Thymus (tissue), 11 donors: Measurements from ENCODE around the gene PARVB. TPM values are rescaled to one million over a fixed set of nuclear protein-coding genes. Genes with fewer than 3 reads are reported as not detected.

Experiments
- DNase-seq, 9 donors: peaks; one replicate each; pipeline ENCODE4 v3.0.0-alpha.2; 2013; ENCODE audit warnings: low spot score in 9 of 9, low read depth in 6 of 9, missing footprints in 1 of 9
- H3K27ac ChIP-seq, 2 donors: one replicate each; pipeline ENCODE4 v1.5.1; 2013; ENCODE audit warnings: control low read depth in 1 of 2, low read depth in 1 of 2, low read length in 1 of 2, mild to moderate bottlenecking in 1 of 2, moderate library complexity in 1 of 2
- H3K27me3 ChIP-seq, 2 donors: one replicate each; pipeline ENCODE4 v1.5.1; 2013; ENCODE audit warnings: low read length in 1 of 2; ENCODE audit not compliant: control insufficient read depth in 2 of 2, insufficient read depth in 1 of 2
- H3K36me3 ChIP-seq, 2 donors: one replicate each; pipeline ENCODE4 v1.5.1; 2013; ENCODE audit warnings: low read length in 1 of 2, mild to moderate bottlenecking in 1 of 2, moderate library complexity in 1 of 2; ENCODE audit not compliant: control insufficient read depth in 2 of 2, insufficient read depth in 2 of 2
- H3K4me1 ChIP-seq, 2 donors: one replicate each; pipeline ENCODE4 v1.5.1; 2013; ENCODE audit warnings: low read length in 2 of 2; ENCODE audit not compliant: control insufficient read depth in 2 of 2, insufficient read depth in 2 of 2
- H3K4me3 ChIP-seq, 2 donors: one replicate each; pipeline ENCODE4 v1.5.1; 2013; ENCODE audit warnings: low read length in 2 of 2, control low read depth in 1 of 2, mild to moderate bottlenecking in 1 of 2
- H3K9me3 ChIP-seq, 2 donors: one replicate each; pipeline ENCODE4 v1.5.1; 2013; ENCODE audit warnings: low read length in 1 of 2, mild to moderate bottlenecking in 1 of 2; ENCODE audit not compliant: control insufficient read depth in 2 of 2, insufficient read depth in 1 of 2
- WGBS: extraction: QIAGEN DNeasy Blood & Tissue Kit; methylation state at CpG from one replicate; pipeline ENCODE4 v1.1.7; 2013; 5-methylcytosine and 5-hydroxymethylcytosine counted together
- polyA plus RNA-seq: library from polyadenylated mRNA; stranded (reverse); fragments of 200-250 nt; gene quantifications from one replicate; pipeline ENCODE4 v1.2.3, GENCODE V29; 2013
- total RNA-seq: library from RNA; stranded (reverse); fragments of 120-200 nt; gene quantifications from one replicate; pipeline ENCODE4 v1.2.4, GENCODE V29; 2013
- donor health status: healthy.

Gene PARVB
- total and polyA plus RNA-seq, 2 donors: 14.5 to 15.2 TPM

- no peak for DNase-seq
- no peak overlapping the region for H3K4me3 ChIP-seq
- no peaks in the 10 kb centered on the region for H3K36me3 ChIP-seq
- H3K27me3 ChIP-seq: no peaks in the 10 kb centered on the region
- WGBS: 85% methylated on average over 12 of the region's 12 CpGs
- H3K27ac ChIP-seq: no peak overlapping the region
- H3K9me3 ChIP-seq: peaks cover 0 to 5% of the 10 kb centered on the region in 2 donors
- H3K4me1 ChIP-seq: no peaks in the 10 kb centered on the region
These were observed 188.1 kb downstream of the PARVB start for GRCh38 chr22:44211946-44212930.

GRCh38 chr22:44212936-44213335 is 188.8 kb downstream of the PARVB start:
- 88% methylated on average over 1 of the region's 1 CpG for WGBS

DNA sequence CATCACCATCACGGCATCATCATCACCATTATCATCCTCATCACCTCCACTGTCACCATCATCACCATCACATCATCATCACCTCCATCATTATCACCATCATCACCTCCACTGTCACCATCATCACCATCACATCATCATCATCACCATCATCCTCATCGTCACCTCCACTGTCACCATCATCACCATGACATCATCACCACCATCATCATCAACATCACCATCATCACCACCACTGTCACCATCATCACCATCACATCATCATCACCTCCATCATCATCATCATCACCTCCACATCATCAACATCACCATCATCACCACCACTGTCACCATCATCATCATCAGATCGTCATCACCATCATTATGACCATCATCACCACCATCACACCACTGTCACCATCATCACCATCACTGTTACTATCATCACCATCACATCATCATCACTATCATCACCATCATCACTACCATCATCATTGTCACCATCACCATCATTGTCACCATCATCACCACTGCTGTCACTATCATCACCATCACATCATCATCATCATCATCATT is 189.5 kb downstream of the PARVB start:
- Histone ChIP-seq H3K27ac (no peak overlapping the region), H3K4me1 (no peaks in the 10 kb centered on the region), H3K4me3 (no peak overlapping the region), H3K27me3 (no peaks in the 10 kb centered on the region), H3K9me3 (peaks cover 0 to 5% of the 10 kb centered on the region in 2 donors), H3K36me3 (no peaks in the 10 kb centered on the region)
- no peak for DNase-seq
- 83% methylated on average over 3 of the region's 3 CpGs for WGBS

More at GRCh38 chr22:44212936-44213335, 188.8 kb downstream of the PARVB start:
- H3K4me3 ChIP-seq: no peak overlapping the region
- H3K9me3 ChIP-seq: peaks cover 0 to 5% of the 10 kb centered on the region in 2 donors
- H3K27me3 ChIP-seq: no peaks in the 10 kb centered on the region
- no peak overlapping the region for H3K27ac ChIP-seq
- no peak for DNase-seq
- H3K36me3 ChIP-seq: no peaks in the 10 kb centered on the region
- no peaks in the 10 kb centered on the region for H3K4me1 ChIP-seq

GRCh38 chr22:44214187-44214586 is 190.1 kb downstream of the PARVB start:
- 99% methylated on average over 3 of the region's 3 CpGs for WGBS
- H3K27me3 ChIP-seq: no peaks in the 10 kb centered on the region
- H3K4me1 ChIP-seq: no peaks in the 10 kb centered on the region
- peaks cover 0 to 5% of the 10 kb centered on the region in 2 donors for H3K9me3 ChIP-seq
- H3K4me3 ChIP-seq: no peak overlapping the region
- no peak overlapping the region for H3K27ac ChIP-seq
- no peaks in the 10 kb centered on the region for H3K36me3 ChIP-seq
- DNase-seq: no peak

GRCh38 chr22:44214764-44215163 is 190.7 kb downstream of the PARVB start:
- H3K4me3 ChIP-seq: no peak overlapping the region
- WGBS: 96% methylated on average over 6 of the region's 6 CpGs
- no peaks in the 10 kb centered on the region for H3K27me3 ChIP-seq
- no peak for DNase-seq
- no peak overlapping the region for H3K27ac ChIP-seq
- peaks cover 0 to 5% of the 10 kb centered on the region in 2 donors for H3K9me3 ChIP-seq
- H3K36me3 ChIP-seq: no peaks in the 10 kb centered on the region
- H3K4me1 ChIP-seq: no peaks in the 10 kb centered on the region

- H3K4me3 ChIP-seq: no peak overlapping the region
- H3K4me1 ChIP-seq: no peaks in the 10 kb centered on the region
- no peaks in the 10 kb centered on the region for H3K27me3 ChIP-seq
- no peaks in the 10 kb centered on the region for H3K36me3 ChIP-seq
- no peak overlapping the region for H3K27ac ChIP-seq
- peaks cover 0 to 5% of the 10 kb centered on the region in 2 donors for H3K9me3 ChIP-seq
- DNase-seq: no peak
- 83% methylated on average over 4 of the region's 4 CpGs for WGBS
These were observed 191.2 kb downstream of the PARVB start for GRCh38 chr22:44215287-44215686.

DNA sequence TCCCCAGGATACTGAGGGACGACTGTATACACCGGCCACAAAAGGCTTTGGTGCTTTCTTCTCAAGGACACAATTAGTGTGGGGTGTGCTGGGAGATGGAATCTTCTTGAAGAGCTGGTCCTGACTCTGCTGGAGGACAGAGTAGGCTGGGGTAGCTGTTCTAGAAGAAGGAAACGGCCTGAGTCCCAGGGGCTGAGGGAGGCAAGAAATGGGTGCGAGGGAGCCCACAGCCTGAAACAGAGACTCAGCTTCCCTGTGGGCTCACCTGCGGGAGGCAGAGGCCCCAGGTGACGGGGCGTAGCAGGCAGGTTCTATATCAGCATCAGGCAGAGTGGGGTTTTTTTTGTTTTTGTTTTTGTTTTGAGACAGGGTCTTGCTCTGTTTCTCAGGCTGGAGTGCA is 193.2 kb downstream of the PARVB start:
- H3K36me3 ChIP-seq: no peaks in the 10 kb centered on the region
- no peak overlapping the region for H3K27ac ChIP-seq
- 94% methylated on average over 7 of the region's 7 CpGs for WGBS
- H3K4me3 ChIP-seq: no peak overlapping the region
- H3K27me3 ChIP-seq: no peaks in the 10 kb centered on the region
- H3K4me1 ChIP-seq: no peaks in the 10 kb centered on the region
- DNase-seq: no peak
- H3K9me3 ChIP-seq: peaks cover 0 to 5% of the 10 kb centered on the region in 2 donors

DNA sequence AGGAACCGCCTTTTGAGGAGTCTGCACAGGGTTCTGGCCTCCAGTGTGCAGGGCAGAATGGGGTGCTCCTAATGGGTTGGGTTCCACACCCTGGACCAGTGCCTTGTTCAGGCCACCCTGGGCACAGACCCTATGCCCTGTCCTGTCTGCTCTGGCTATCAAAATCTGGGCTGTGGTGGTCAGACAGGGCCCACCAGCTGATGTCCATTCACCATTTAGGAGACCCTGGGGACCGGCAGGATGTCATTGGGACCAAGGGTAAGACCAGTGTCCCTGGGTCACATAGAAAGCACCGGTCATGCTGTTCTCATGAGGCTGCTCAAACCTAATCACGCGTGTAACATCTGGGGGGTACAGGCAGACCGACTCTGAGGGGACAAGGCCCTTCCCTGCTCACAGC is 194.0 kb downstream of the PARVB start:
- Histone ChIP-seq H3K27me3 (no peaks in the 10 kb centered on the region), H3K36me3 (no peaks in the 10 kb centered on the region), H3K4me1 (no peaks in the 10 kb centered on the region), H3K9me3 (peaks cover 0 to 5% of the 10 kb centered on the region in 2 donors), H3K27ac (no peak overlapping the region), H3K4me3 (no peak overlapping the region)
- no peak for DNase-seq
- 79% methylated on average over 6 of the region's 6 CpGs for WGBS
